ENCODE measurements around the gene KRTAP5-3. TPM values are rescaled to one million over a fixed set of nuclear protein-coding genes. Genes with fewer than 3 reads are reported as not detected.

Gene KRTAP5-3
- total and polyA plus RNA-seq, 2 of the 13 experiments (the other 11 are each of a cell fraction or from before 2014, with no cell fraction given) = not detected

DNA sequence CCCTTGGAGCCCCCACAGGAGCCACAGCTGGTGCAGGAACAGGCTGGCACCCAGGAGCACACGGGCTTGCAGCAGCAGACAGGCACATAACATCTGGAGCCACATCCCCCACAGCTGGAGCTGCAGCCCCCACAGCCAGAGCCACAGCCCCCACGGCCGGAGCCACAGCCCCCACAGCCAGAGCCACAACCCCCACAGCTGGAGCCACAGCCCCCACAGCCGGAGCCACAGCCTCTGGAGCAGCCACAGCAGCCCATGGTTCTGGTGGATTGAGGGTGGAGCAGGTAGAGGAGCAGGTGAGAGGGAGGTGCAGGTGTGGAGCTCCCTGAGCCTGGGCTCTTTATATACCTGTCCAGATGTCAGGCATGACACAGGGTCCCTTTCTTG, 10.3 kb downstream of the KRTAP5-3 start, which contains the start of gene KRTAP5-2:
Gene KRTAP5-2, minus strand, starts transcription at position 301 of the 387 bp plus-strand sequence. Its CDS starts 44 bp downstream, at position 257.
- H3K9me3 ChIP-seq (ENCODE audit: low read length) = no peaks in the 10 kb centered on the region
- no peak within 1 kb of the TSS for H3K4me3 ChIP-seq (replicated peaks in 1 of 3; ENCODE audit: insufficient read depth in 1 of 3, low read depth in 2 of 3, low read length in 3 of 3)
- no peak within 1 kb of the TSS for H2AFZ ChIP-seq (ENCODE audit: low read length)
- H3K4me2 ChIP-seq (ENCODE audit: low read depth, low read length) = no peak within 1 kb of the TSS
- in situ Hi-C loops (cut with HindIII; ENCODE audit: extremely low pct_ligation_motif_present, low pct_unique_long_range_greater_than_20kb) (no loop called here), intact Hi-C loops (cut with micrococcal nuclease; ENCODE audit: unreplicated experiment) (no loop called here)
- POLR2A ChIA-PET = no interaction called here
- no peaks in the 10 kb centered on the region for H3K79me2 ChIP-seq (ENCODE audit: insufficient read depth, low read length)
- peaks cover 0 to 21% of the 10 kb centered on the region in 2 experiments; a peak in 3 of 5 replicates for H3K27me3 ChIP-seq (ENCODE audit: control insufficient read depth in 1 of 2, insufficient read depth in 2 of 2, low read length in 2 of 2)
- BruUV-seq (replicated peaks) = no TSS peak
- no peak within 1 kb of the TSS for H3K27ac ChIP-seq (ENCODE audit: extremely low read length, insufficient read depth, low read length)
- TF ChIP-seq ZNF547 (CRISPR knock-in tag; IDR thresholded peaks at IDR 0.05) (no peak), ZNF350 (CRISPR knock-in tag; IDR thresholded peaks at IDR 0.05; ENCODE audit: borderline replicate concordance, low read depth) (no peak), KDM1A (CRISPR knock-in tag; IDR thresholded peaks at IDR 0.05) (no peak), ZNF607 (CRISPR knock-in tag; IDR thresholded peaks at IDR 0.05; ENCODE audit: borderline replicate concordance) (no peak), ZNF101 (CRISPR knock-in tag; IDR thresholded peaks at IDR 0.05; ENCODE audit: borderline replicate concordance, low read depth) (no peak), MYC (CRISPR knock-in tag; IDR thresholded peaks at IDR 0.05; ENCODE audit: borderline replicate concordance) (no peak), ELF1 (CRISPR knock-in tag; IDR thresholded peaks at IDR 0.05) (no peak), HIVEP1 (CRISPR knock-in tag; IDR thresholded peaks at IDR 0.05) (no peak)
- TF ChIP-seq, protein P1, sequence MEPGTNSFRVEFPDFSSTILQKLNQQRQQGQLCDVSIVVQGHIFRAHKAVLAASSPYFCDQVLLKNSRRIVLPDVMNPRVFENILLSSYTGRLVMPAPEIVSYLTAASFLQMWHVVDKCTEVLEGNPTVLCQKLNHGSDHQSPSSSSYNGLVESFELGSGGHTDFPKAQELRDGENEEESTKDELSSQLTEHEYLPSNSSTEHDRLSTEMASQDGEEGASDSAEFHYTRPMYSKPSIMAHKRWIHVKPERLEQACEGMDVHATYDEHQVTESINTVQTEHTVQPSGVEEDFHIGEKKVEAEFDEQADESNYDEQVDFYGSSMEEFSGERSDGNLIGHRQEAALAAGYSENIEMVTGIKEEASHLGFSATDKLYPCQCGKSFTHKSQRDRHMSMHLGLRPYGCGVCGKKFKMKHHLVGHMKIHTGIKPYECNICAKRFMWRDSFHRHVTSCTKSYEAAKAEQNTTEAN (CRISPR knock-in tag; conservative IDR thresholded peaks at IDR 0.05) = no peak
- 0% methylated on average over 2 of the region's 4 CpGs for WGBS (ENCODE audit: low lambda C conversion rate)
- no peaks in the 10 kb centered on the region for H4K20me1 ChIP-seq (ENCODE audit: insufficient read depth, low read length)
- FAIRE-seq (no peak), DNase-seq (ENCODE audit: low spot score) (no peak), ATAC-seq (no peak)
- H3K4me1 ChIP-seq (ENCODE audit: insufficient read depth, low read length) = peaks cover 11% of the 10 kb centered on the region
- CTCF ChIA-PET (ENCODE audit: low intra/inter-chr PET ratio, low total read pairs) = no interaction called here
- no peaks in the 10 kb centered on the region for H3K36me3 ChIP-seq (replicated peaks in 1 of 2; ENCODE audit: control insufficient read depth in 1 of 2, insufficient read depth in 2 of 2, low read length in 2 of 2)
- H3K9ac ChIP-seq (ENCODE audit: insufficient read depth, low read depth, low read length) = no peak within 1 kb of the TSS
